ENCODE results near the gene ENG.

- TF ChIP-seq POLR2A (IDR thresholded peaks at IDR 0.05; ENCODE audit: low read depth, low read length) (no peak), RFX5 (IDR thresholded peaks at IDR 0.05; ENCODE audit: low read depth, low read length) (no peak), CTCF (conservative IDR thresholded peaks at IDR 0.05; ENCODE audit: low read depth, low read length) (no peak), MXI1 (IDR thresholded peaks at IDR 0.05; ENCODE audit: borderline replicate concordance, low read depth, low read length) (no peak), CEBPB (IDR thresholded peaks at IDR 0.05; ENCODE audit: low read depth, low read length) (no peak), BHLHE40 (IDR thresholded peaks at IDR 0.05; ENCODE audit: low read depth, low read length) (no peak), MAFK (IDR thresholded peaks at IDR 0.05; ENCODE audit: low read depth, low read length) (no peak)
Observed at GRCh38 chr9:127850286-127850830, 4.1 kb downstream of the ENG start.
